ENCODE results near the gene TTC33.

Gene TTC33

GRCh38 chr5:40648150-40648549 lies 107.6 kb downstream of the TTC33 start:
- no peak for TF ChIP-seq TCF12 (IDR thresholded peaks at IDR 0.05; ENCODE audit: low read depth)
- TF ChIP-seq YY1 (IDR thresholded peaks at IDR 0.05; ENCODE audit: low read depth), result no peak
- TF ChIP-seq CEBPB (IDR thresholded peaks at IDR 0.05), result no peak
- no peak for TF ChIP-seq CREB1 (IDR thresholded peaks at IDR 0.05; ENCODE audit: low read depth)
- no peak for TF ChIP-seq TEAD4 (IDR thresholded peaks at IDR 0.05)
- TF ChIP-seq RAD21 (IDR thresholded peaks at IDR 0.05; ENCODE audit: low read depth), result no peak
- TF ChIP-seq USF1 (IDR thresholded peaks at IDR 0.05), result no peak
- TF ChIP-seq TAF1 (IDR thresholded peaks at IDR 0.05; ENCODE audit: low read depth), result no peak
- TF ChIP-seq EGR1 (IDR thresholded peaks at IDR 0.05), result no peak
- TF ChIP-seq NFIC (IDR thresholded peaks at IDR 0.05), result no peak
- TF ChIP-seq ZBTB7A (IDR thresholded peaks at IDR 0.05; ENCODE audit: low read depth), result no peak
- TF ChIP-seq MAX (IDR thresholded peaks at IDR 0.05), result no peak
- TF ChIP-seq EP300 (IDR thresholded peaks at IDR 0.05; ENCODE audit: borderline replicate concordance), result no peak
- TF ChIP-seq REST (IDR thresholded peaks at IDR 0.05; ENCODE audit: low read depth), result no peak

GRCh38 chr5:40646266-40646665 lies 109.5 kb downstream of the TTC33 start:
- TF ChIP-seq CEBPB (IDR thresholded peaks at IDR 0.05) (no peak), CREB1 (IDR thresholded peaks at IDR 0.05; ENCODE audit: low read depth) (no peak), RAD21 (IDR thresholded peaks at IDR 0.05; ENCODE audit: low read depth) (no peak), FOXM1 (IDR thresholded peaks at IDR 0.05; ENCODE audit: borderline replicate concordance, low read depth) (no peak), EGR1 (IDR thresholded peaks at IDR 0.05) (no peak), EP300 (IDR thresholded peaks at IDR 0.05; ENCODE audit: borderline replicate concordance) (no peak), MAX (IDR thresholded peaks at IDR 0.05) (no peak), REST (IDR thresholded peaks at IDR 0.05; ENCODE audit: low read depth) (no peak), TEAD4 (IDR thresholded peaks at IDR 0.05) (no peak), TCF12 (IDR thresholded peaks at IDR 0.05; ENCODE audit: low read depth) (no peak), YY1 (IDR thresholded peaks at IDR 0.05; ENCODE audit: low read depth) (no peak), USF1 (IDR thresholded peaks at IDR 0.05) (no peak), NFIC (IDR thresholded peaks at IDR 0.05) (no peak), ZBTB7A (IDR thresholded peaks at IDR 0.05; ENCODE audit: low read depth) (no peak), TAF1 (IDR thresholded peaks at IDR 0.05; ENCODE audit: low read depth) (no peak)

GRCh38 chr5:40634593-40634992 lies 121.2 kb downstream of the TTC33 start:
- TF ChIP-seq YY1 (IDR thresholded peaks at IDR 0.05; ENCODE audit: low read depth) (no peak), TEAD4 (IDR thresholded peaks at IDR 0.05) (no peak), CEBPB (IDR thresholded peaks at IDR 0.05) (no peak), USF1 (IDR thresholded peaks at IDR 0.05) (no peak), NFIC (IDR thresholded peaks at IDR 0.05) (no peak), EGR1 (IDR thresholded peaks at IDR 0.05) (no peak), ZBTB7A (IDR thresholded peaks at IDR 0.05; ENCODE audit: low read depth) (no peak), MAX (IDR thresholded peaks at IDR 0.05) (no peak)

- TF ChIP-seq EGR1 (IDR thresholded peaks at IDR 0.05), result no peak
- TF ChIP-seq USF1 (IDR thresholded peaks at IDR 0.05), result no peak
- TF ChIP-seq EP300 (IDR thresholded peaks at IDR 0.05; ENCODE audit: borderline replicate concordance), result no peak
Observed at GRCh38 chr5:40634154-40634553, 121.6 kb downstream of the TTC33 start.

GRCh38 chr5:40631236-40631635 lies 124.5 kb downstream of the TTC33 start:
- TF ChIP-seq TEAD4 (IDR thresholded peaks at IDR 0.05) (no peak), FOXM1 (IDR thresholded peaks at IDR 0.05; ENCODE audit: borderline replicate concordance, low read depth) (no peak), TAF1 (IDR thresholded peaks at IDR 0.05; ENCODE audit: low read depth) (no peak), USF1 (IDR thresholded peaks at IDR 0.05) (no peak), CEBPB (IDR thresholded peaks at IDR 0.05) (no peak), MAX (IDR thresholded peaks at IDR 0.05) (no peak), EP300 (IDR thresholded peaks at IDR 0.05; ENCODE audit: borderline replicate concordance) (no peak), CREB1 (IDR thresholded peaks at IDR 0.05; ENCODE audit: low read depth) (no peak), ZBTB7A (IDR thresholded peaks at IDR 0.05; ENCODE audit: low read depth) (no peak), TCF12 (IDR thresholded peaks at IDR 0.05; ENCODE audit: low read depth) (no peak), REST (IDR thresholded peaks at IDR 0.05; ENCODE audit: low read depth) (no peak), RAD21 (IDR thresholded peaks at IDR 0.05; ENCODE audit: low read depth) (no peak), EGR1 (IDR thresholded peaks at IDR 0.05) (no peak), YY1 (IDR thresholded peaks at IDR 0.05; ENCODE audit: low read depth) (no peak), NFIC (IDR thresholded peaks at IDR 0.05) (no peak)
